Measurements from ENCODE around the gene TENM4.

- TF ChIP-seq CTCF (IDR thresholded peaks at IDR 0.05) = no peak
- no peak for TF ChIP-seq POLR2A (IDR thresholded peaks at IDR 0.05)
These were observed 628.1 kb downstream of the TENM4 start for GRCh38 chr11:78812513-78813293.

All from heart left ventricle (tissue), 13 donors.